Measurements from ENCODE around the gene TRIM63.

Gene TRIM63

DNA sequence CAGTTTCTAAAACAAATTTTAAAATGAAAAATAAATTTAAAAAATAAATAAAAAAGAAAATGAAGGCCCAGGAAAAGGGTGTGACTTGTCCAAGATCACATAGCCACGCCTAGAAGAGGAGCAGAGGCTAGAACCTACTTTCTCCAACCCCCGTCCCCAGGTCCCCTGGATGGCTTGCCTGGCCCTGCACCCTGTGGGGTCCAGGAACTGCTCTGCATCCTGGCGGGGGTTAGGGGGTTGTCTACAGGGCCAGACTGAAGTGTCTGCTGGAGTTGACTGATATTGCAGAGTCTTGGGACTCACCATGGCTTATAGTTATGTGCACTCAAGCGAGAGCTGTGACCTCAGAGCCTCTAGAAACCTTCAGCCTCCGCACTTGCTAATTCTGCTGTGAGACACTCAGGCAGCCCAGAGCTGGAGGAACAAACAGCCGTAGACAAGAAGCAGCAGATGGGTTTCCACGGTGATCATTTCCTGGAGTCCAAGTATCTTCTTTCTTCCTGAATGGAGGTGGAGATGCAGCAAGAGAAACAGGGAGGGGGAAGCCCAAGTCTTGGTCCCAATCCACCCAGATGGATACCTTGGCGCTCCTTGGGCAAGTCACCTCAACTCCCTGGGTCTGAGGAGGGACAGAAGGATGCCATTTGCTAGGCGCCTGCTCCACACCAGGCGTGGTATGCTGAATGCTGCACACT, 51.0 kb downstream of the TRIM63 start:
- TF ChIP-seq ESRRG (CRISPR knock-in tag; IDR thresholded peaks at IDR 0.05) (no peak), BACH2 (CRISPR knock-in tag; IDR thresholded peaks at IDR 0.05; ENCODE audit: borderline replicate concordance) (no peak), ZFP3 (CRISPR knock-in tag; IDR thresholded peaks at IDR 0.05) (no peak), ZNF70 (CRISPR knock-in tag; IDR thresholded peaks at IDR 0.05) (no peak), ZC3H10 (CRISPR knock-in tag; IDR thresholded peaks at IDR 0.05) (no peak), GLIS3 (CRISPR knock-in tag; IDR thresholded peaks at IDR 0.05) (no peak), ISL1 (CRISPR knock-in tag; IDR thresholded peaks at IDR 0.05) (no peak), TOX (CRISPR knock-in tag; IDR thresholded peaks at IDR 0.05; ENCODE audit: borderline replicate concordance) (no peak)
- TF ChIP-seq, protein P1, sequence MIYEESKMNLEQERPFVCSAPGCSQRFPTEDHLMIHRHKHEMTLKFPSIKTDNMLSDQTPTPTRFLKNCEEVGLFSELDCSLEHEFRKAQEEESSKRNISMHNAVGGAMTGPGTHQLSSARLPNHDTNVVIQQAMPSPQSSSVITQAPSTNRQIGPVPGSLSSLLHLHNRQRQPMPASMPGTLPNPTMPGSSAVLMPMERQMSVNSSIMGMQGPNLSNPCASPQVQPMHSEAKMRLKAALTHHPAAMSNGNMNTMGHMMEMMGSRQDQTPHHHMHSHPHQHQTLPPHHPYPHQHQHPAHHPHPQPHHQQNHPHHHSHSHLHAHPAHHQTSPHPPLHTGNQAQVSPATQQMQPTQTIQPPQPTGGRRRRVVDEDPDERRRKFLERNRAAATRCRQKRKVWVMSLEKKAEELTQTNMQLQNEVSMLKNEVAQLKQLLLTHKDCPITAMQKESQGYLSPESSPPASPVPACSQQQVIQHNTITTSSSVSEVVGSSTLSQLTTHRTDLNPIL (CRISPR knock-in tag; IDR thresholded peaks at IDR 0.05; ENCODE audit: low read depth): no peak
- TF ChIP-seq, protein P2, sequence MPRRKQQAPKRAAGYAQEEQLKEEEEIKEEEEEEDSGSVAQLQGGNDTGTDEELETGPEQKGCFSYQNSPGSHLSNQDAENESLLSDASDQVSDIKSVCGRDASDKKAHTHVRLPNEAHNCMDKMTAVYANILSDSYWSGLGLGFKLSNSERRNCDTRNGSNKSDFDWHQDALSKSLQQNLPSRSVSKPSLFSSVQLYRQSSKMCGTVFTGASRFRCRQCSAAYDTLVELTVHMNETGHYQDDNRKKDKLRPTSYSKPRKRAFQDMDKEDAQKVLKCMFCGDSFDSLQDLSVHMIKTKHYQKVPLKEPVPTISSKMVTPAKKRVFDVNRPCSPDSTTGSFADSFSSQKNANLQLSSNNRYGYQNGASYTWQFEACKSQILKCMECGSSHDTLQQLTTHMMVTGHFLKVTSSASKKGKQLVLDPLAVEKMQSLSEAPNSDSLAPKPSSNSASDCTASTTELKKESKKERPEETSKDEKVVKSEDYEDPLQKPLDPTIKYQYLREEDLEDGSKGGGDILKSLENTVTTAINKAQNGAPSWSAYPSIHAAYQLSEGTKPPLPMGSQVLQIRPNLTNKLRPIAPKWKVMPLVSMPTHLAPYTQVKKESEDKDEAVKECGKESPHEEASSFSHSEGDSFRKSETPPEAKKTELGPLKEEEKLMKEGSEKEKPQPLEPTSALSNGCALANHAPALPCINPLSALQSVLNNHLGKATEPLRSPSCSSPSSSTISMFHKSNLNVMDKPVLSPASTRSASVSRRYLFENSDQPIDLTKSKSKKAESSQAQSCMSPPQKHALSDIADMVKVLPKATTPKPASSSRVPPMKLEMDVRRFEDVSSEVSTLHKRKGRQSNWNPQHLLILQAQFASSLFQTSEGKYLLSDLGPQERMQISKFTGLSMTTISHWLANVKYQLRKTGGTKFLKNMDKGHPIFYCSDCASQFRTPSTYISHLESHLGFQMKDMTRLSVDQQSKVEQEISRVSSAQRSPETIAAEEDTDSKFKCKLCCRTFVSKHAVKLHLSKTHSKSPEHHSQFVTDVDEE (CRISPR knock-in tag; IDR thresholded peaks at IDR 0.05): no peak
- TF ChIP-seq, protein P3, sequence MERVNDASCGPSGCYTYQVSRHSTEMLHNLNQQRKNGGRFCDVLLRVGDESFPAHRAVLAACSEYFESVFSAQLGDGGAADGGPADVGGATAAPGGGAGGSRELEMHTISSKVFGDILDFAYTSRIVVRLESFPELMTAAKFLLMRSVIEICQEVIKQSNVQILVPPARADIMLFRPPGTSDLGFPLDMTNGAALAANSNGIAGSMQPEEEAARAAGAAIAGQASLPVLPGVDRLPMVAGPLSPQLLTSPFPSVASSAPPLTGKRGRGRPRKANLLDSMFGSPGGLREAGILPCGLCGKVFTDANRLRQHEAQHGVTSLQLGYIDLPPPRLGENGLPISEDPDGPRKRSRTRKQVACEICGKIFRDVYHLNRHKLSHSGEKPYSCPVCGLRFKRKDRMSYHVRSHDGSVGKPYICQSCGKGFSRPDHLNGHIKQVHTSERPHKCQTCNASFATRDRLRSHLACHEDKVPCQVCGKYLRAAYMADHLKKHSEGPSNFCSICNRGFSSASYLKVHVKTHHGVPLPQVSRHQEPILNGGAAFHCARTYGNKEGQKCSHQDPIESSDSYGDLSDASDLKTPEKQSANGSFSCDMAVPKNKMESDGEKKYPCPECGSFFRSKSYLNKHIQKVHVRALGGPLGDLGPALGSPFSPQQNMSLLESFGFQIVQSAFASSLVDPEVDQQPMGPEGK (CRISPR knock-in tag; IDR thresholded peaks at IDR 0.05; ENCODE audit: borderline replicate concordance): no peak
- ATAC-seq: peak; percentile 60

DNA sequence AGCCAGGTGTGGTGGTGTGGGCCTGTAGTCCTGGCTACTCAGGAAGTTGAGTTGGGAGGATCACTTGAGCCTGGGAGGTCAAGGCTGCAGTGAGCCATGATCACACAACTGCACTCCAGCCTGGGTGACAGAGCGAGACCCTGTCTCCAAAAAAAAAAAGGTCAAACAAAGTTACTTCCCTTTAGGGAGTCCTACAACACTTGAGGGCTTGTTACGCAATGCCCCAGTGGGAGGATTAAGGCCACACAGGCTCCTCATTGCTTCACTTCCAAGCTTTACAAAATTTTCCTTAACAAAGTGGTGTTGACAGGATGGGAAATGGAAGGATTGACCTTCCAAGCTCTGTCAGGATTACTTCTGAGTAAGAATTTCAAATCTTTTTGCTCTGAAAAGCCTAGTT, 52.1 kb downstream of the TRIM63 start:
- no peak for ATAC-seq
- no peak for TF ChIP-seq ZNF70 (CRISPR knock-in tag; IDR thresholded peaks at IDR 0.05)
- no peak for TF ChIP-seq PPARA (CRISPR knock-in tag; IDR thresholded peaks at IDR 0.05; ENCODE audit: borderline replicate concordance)
- TF ChIP-seq BACH2 (CRISPR knock-in tag; IDR thresholded peaks at IDR 0.05; ENCODE audit: borderline replicate concordance): no peak
- TF ChIP-seq, protein P1 (CRISPR knock-in tag; IDR thresholded peaks at IDR 0.05; ENCODE audit: low read depth): no peak
- TF ChIP-seq ZNF8 (CRISPR knock-in tag; IDR thresholded peaks at IDR 0.05): no peak
- TF ChIP-seq, protein P2 (CRISPR knock-in tag; IDR thresholded peaks at IDR 0.05): no peak
- TF ChIP-seq, protein P3 (CRISPR knock-in tag; IDR thresholded peaks at IDR 0.05; ENCODE audit: borderline replicate concordance): no peak
- no peak for TF ChIP-seq ISL1 (CRISPR knock-in tag; IDR thresholded peaks at IDR 0.05)
- no peak for TF ChIP-seq TOX (CRISPR knock-in tag; IDR thresholded peaks at IDR 0.05; ENCODE audit: borderline replicate concordance)
- TF ChIP-seq OSR1 (CRISPR knock-in tag; IDR thresholded peaks at IDR 0.05): no peak
- no peak for TF ChIP-seq TCF4 (CRISPR knock-in tag; IDR thresholded peaks at IDR 0.05; ENCODE audit: borderline replicate concordance)
- no peak for TF ChIP-seq CSDC2 (CRISPR knock-in tag; IDR thresholded peaks at IDR 0.05)
- TF ChIP-seq ARNTL (CRISPR knock-in tag; IDR thresholded peaks at IDR 0.05; ENCODE audit: borderline replicate concordance, low read depth): no peak
- no peak for TF ChIP-seq RARB (CRISPR knock-in tag; IDR thresholded peaks at IDR 0.05)

Measured in SK-N-SH treated with all-trans-retinoic acid at 6 μM for 48 hours (cell line).